ENCODE data around the gene PRPF19.

PRPF19 gene

DNA sequence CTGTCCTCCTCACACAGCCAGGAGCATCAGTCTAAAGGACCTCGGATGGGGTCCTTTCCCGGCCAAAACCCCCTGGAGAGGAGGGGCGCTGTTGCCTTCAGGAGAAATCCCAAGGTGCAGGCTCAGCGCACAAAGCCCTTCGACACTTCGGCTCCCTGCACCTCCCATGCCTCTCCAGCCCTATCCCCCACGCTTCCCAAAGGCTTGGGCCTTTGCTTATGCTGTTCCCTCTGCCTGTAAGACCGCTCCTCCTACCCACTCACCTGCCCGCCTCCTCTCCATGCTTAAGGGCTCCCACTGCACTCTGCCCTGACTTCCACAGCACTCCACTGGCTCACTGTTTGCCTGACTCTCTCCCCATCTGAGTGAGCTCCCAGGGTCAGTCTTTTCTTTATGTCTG is 32.1 kb upstream of the PRPF19 start:
- no peak for DNase-seq (ENCODE audit: low read depth in 2 of 2, low spot score in 1 of 2)

DNA sequence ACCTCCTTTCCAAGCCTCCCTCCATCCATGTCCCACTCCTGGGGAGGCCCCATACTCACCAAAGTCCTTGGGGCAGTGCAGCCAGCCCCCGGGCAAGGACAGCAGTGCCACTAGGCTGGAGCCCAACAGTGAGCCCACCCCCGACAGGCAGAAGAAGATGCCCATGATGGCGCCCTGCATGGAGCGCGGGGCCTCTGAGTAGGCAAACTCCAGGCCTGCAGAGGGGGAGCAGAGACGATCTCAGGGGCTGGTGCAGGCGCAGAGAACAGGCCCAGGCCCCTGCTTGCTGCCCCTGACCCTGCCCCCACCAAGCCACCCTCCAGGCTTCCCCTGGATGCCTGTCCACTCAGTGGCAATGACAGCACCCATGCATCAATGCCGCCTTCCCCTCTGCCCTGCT is 31.4 kb upstream of the PRPF19 start:
- no peak for DNase-seq (ENCODE audit: low read depth in 2 of 2, low spot score in 1 of 2)

DNA sequence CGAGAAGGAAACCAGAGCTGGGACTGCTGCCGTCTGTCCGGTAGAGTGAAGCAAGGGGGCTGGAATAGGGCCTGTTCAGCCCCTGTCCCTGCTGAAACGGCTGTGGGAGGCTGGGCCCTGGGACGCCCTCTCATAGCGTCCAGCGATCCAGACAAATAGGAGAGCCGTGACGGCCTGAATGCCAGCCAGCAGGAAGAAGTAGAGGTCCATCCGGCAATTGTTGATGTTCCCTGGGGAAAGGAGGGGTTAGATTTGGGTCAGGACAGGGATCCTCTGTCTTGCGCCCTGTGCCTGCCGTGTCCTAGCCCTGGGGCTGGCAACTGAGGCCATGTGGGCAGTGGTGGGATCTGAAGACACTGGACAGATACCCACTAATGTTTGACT is 30.8 kb upstream of the PRPF19 start:
- no peak for DNase-seq (ENCODE audit: low read depth in 2 of 2, low spot score in 1 of 2)

DNA sequence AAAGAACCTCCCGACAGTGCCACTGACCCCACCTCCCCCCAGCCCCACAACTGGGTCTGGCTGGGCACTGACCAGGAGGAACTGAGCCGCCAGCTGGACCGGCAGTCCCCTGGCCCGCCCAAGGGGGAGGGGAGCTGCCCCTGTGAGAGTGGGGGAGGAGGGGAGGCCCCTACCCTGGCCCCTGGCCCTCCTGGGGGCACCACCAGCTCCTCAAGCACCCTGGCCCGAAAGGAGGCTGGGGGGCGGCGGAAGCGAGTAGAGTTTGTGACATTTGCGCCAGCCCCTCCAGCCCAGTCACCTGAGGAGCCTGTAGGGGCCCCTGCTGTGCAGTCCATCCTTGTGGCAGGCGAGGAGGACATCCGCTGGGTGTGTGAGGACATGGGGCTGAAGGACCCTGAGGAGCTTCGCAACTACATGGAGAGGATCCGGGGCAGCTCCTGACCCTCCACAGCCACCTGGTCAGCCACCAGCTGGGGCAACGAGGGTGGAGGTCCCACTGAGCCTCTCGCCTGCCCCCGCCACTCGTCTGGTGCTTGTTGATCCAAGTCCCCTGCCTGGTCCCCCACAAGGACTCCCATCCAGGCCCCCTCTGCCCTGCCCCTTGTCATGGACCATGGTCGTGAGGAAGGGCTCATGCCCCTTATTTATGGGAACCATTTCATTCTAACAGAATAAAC is 30.2 kb upstream of the PRPF19 start:
- no peak for DNase-seq (ENCODE audit: low read depth in 2 of 2, low spot score in 1 of 2)

DNA sequence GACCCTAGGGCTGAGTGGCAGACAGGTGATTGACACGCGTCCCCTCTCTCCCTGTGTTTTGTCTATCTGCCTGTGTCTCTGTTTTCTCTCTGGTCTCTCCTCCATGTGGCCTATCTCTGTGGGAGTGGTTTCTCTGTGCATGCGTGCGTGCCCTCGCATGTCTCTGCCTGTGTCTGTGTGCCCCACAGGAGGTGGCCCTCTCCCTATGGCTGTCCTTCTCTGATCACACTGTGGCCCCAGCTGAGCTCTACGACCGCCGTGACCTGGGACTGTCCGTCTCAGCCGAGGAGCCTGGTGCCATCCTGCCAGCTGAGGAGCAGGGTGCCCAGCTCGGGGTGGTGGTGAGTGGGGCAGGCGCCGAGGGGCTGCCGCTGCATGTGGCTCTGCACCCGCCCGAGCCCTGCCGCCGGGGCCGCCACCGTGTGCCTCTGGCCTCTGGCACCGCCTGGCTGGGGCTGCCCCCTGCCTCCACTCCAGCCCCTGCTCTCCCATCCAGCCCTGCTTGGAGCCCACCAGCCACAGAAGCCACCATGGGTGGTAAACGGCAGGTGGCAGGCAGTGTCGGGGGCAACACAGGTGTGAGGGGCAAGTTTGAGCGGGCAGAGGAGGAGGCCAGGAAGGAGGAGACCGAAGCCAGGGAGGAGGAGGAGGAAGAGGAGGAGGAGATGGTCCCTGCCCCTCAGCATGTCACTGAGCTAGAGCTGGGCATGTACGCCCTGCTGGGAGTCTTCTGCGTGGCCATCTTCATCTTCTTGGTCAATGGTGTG is 29.5 kb upstream of the PRPF19 start:
- no peak for DNase-seq (ENCODE audit: low read depth in 2 of 2, low spot score in 1 of 2)

DNA sequence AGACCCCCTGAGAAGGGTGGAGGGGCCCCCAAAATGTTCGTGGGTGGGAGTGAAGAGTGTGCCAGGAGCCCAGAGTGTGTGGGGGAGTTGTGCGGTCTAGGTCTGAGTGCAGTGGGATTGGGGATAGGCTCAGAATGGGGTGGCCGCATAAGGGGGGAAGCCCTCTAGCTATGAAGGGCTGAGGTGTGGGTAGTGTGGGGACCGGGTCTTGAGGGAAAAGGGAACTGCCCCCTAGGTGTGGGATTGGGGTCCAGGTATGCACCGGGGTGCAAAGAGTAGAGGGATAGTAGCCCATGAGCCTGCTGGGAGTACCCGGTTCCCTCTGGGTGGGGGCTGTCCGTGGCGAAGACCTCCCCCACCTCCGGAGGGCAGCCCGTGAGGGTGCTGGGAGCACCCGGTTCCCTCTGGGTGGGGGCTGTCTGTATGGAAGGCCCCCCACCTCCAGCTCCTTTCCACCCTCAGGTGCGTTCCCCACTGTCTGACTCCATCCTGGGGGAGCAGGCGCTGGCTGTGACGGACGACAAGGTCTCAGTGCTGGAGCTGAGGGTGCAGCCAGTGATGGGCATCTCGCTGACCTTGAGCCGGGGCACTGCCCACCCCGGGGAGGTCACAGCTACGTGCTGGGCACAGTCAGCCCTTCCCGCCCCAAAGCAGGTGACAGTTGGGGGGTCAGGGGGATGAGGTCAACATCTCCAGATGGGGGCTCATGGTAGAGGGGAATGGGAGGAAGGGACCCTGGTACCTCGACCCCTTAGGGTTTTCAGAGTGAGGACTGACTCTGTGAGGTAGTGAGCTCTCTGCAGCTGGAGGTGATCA is 28.6 kb upstream of the PRPF19 start:
- DNase-seq (ENCODE audit: low read depth in 2 of 2, low spot score in 1 of 2): no peak

DNA sequence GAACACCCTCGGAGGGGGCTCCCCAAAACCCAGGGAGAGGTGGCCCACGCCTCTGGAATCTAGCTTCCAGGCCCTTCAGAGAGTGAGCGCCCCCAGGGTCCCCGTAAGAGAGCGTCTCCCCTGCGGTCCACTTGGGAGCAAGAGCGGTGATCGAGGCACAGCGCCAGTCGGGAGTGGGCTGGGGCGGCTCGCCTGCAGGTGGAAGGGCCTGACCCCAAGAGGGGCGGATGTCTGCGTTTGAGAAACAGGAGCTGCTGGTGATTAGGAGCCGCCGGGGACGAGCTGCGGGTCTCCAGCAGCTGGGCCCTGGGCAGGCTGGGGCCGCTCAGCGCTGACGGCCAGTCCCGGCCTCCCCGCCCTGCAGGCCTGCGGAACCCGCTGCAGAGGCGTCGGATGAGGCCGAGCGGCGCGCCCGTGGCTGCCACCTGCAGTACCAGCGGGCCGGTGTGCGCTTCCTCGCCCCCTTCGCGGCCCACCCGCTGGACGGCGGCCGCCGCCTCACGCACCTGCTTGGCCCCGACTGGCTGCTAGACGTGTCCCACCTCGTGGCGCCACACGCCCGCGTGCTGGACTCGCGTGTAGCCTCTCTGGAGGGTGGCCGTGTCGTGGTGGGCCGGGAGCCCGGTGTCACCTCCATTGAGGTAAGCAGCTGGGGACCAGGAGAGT is 27.9 kb upstream of the PRPF19 start:
- no peak for DNase-seq (ENCODE audit: low read depth in 2 of 2, low spot score in 1 of 2)

DNA sequence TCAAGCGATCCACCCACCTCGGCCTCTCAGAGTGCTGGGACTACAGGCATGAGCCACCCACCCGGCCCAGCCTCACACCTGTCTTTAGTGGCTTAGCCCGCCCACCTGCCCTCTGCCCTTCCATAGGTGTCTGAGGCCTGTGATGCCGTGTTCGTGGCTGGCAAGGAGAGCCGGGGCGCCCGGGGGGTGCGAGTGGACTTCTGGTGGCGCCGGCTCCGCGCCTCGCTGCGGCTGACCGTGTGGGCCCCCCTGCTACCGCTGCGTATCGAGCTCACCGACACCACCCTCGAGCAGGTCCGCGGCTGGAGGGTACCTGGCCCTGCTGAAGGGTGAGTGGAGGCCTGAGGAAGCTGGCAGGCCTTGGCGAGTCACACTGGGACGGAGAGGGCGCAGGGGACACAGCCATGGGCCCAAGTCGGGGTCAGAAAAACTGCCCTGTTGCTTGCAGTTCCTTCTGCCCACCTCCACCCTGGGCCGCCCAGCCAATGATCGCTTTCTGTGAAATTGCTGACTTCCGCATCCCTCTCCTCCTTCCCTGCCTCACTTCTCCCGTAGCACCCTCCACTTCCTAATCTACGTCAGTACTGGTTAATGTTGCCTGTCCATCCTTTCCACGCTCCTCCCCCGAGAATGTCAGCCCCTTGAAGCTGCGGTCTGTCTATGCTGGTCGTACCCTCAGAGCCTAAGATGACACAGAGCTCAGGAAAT is 27.2 kb upstream of the PRPF19 start:
- no peak for DNase-seq (ENCODE audit: low read depth in 2 of 2, low spot score in 1 of 2)

DNA sequence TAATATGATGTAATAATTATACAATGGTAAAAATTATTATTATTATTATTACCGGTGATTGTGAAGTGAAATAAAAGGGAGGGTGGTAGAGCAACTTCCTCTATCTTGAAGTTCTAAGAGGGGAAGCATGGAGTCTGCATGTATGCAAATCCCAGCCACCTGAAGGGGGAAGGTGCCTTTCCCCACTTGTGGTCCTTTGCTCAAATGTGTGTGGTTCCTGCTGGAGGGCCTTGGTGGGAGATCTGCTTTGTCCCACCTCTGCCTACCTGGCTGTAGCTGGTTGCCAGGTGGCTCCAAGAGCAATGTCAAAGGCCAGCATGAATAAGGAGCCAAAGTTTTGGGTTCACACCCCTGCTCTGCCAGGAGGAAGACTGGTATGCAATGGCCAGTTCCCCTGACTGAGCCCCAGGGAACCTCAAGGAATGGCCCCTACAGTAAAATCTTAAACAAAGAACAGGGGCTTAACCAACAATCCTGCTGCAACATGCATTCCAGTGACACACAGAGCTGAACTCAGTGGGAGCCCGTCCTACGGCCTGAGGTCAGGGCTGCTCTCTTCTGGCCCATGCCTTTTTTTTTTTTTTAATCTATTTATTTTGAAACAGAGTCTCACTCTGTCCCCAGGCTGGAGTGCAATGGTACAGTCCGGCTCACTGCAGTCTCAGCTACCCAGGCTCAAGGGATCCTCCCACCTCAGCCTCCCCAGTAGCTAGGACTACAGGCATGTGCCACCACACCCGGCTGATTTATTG is 26.4 kb upstream of the PRPF19 start:
- DNase-seq (ENCODE audit: low read depth in 2 of 2, low spot score in 1 of 2): no peak

DNA sequence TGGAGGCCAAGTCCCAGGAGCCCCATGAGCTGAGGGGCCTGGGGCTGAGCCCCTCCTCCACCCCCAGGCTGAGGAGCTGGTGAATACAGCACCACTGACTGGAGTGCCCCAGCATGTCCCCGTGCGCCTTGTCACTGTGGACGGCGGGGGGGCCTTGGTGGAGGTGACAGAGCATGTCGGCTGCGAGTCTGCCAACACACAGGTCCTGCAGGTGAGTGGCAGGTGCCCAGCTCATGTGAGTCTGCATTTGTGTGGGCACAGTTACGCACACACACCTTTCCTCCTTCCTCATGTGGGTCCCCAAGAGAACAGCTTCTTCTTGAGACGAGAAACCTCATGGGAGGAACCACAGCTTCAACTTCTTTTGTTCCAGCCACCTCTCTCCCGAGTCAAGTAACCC is 25.5 kb upstream of the PRPF19 start:
- DNase-seq (ENCODE audit: low read depth in 2 of 2, low spot score in 1 of 2): no peak

DNA sequence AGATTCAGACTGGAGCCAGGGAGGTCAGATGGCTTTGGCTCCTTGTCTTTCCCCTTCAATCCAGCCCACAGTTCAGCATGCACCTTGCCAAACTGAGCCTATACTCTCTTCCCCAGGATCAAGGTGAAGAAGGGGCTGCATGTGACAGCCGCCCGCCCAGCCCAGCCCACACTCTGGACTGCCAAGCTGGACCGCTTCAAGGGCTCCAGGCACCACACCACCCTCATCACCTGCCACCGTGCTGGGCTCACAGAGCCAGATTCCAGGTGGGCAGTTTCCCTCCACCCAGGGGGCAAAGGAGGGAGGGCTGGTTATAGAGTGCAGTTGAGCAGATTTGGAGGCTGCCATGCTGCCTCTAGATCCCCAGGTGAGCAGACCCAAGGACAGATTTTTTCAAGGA is 24.0 kb upstream of the PRPF19 start:
- DNase-seq (ENCODE audit: low read depth in 2 of 2, low spot score in 1 of 2): no peak

DNA sequence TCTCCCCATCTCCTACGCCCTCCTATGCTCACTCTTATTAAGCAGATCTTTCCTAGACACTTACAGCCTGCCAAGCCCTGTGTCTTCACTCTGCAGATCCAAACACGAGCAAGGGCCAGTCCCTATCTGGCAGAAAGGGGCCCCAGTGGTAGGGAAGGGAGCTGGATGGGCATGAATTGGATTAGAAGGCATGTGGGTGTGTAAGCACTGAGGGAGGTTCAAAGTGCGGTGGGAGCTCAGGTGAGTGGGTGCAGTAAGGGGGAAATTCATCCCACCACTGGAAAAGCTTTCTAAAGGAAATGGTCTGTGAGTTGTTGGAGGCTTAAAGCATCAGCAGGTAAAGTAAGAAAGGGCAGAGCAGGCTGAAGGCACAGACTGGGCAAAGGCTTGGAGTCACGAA is 23.4 kb upstream of the PRPF19 start:
- DNase-seq (ENCODE audit: low read depth in 2 of 2, low spot score in 1 of 2): no peak

DNA sequence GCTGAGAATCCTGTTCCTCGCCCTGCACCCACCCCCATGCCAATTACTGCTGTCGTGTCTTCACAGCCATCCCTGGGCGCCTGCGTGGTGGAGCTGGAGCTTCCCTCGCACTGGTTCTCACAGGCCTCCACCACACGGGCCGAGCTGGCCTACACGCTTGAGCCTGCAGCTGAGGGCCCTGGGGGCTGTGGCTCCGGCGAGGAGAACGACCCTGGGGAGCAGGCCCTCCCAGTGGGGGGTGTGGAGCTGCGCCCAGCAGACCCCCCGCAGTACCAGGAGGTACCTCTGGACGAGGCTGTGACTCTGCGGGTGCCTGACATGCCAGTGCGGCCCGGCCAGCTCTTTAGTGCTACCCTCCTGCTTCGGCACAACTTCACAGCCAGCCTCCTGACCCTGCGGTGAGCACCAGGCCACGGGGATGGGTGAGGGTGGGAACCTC is 22.2 kb upstream of the PRPF19 start:
- no peak for DNase-seq (ENCODE audit: low read depth in 2 of 2, low spot score in 1 of 2)

DNA sequence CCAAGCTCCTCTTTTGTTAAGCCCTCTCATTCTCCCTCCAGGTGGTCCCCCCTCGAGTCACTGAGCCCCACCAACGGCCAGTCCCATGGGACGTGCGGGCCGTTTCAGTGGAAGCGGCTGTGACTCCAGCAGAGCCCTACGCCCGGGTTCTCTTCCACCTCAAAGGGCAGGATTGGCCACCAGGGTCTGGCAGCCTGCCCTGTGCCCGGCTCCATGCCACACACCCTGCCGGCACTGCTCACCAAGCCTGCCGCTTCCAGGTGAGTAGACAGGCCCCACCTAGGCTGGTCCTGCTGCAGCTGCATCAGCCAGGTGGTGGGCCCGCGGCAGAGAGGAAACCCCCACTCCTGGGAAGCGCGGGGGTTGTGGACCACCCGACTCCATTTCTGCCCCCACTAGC is 21.2 kb upstream of the PRPF19 start:
- no peak for DNase-seq (ENCODE audit: low read depth in 2 of 2, low spot score in 1 of 2)

DNA sequence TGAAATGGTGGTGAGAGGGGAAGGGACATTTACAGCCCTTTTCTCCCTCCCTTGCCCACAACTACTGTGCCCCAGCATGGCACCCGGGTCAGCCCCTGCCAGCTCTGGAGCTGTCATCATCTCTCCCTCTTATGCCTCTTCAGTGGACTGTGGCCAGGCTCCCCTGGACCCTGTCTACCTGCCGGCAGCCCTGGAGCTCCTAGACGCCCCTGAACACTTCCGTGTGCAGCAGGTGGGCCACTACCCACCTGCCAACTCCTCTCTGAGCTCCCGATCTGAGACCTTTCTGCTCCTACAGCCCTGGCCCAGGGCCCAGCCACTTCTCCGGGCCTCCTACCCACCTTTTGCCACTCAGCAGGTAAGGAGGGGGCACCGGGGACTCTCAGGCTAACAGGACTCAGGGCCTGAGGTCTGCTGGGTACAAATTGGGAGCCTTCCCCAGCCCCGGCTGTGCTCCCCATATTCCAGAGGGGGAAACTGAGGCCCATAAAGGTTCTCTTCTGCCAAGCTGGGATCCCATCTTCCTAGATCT is 20.7 kb upstream of the PRPF19 start:
- DNase-seq (ENCODE audit: low read depth in 2 of 2, low spot score in 1 of 2): no peak

DNA sequence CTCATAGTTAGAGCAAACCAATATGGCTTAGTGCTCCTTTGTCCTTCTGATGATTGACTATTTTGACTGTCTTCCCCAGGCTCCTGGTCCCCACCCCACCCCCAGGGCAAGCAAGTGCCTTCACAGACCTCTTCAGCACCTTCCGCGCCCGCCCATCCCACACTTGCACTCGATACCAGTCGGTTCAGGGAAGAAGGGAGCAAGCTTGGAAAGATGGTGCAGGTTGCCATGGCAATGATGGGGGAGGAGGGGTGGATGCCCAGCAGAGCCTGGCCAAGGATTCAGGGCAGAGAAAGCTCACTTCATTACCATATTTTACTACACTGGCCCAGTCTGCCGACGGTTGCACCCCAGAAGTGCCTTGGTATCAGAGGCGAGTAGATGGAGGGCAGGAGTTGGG is 20.1 kb upstream of the PRPF19 start:
- no peak for DNase-seq (ENCODE audit: low read depth in 2 of 2, low spot score in 1 of 2)

DNA sequence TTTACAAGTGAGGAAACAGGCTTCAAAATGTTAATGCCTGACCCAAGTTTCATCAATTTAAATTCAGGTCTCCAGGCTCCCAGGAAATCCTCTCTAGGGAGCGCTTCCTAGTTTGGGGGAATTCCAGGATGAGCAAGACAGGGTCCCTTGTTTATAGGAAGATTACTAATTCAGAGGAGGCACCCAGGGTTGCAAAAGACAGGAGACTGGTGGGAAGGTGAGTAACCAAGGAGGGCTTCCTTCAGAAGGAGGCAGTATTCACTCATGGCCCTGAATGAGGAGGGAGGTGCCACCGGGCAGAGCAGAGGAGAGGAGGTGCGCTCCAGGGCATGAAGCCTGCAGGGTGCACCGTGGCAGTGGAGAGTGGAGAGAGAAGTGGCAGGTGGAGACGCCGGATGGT is 19.5 kb upstream of the PRPF19 start:
- no peak for DNase-seq (ENCODE audit: low read depth in 2 of 2, low spot score in 1 of 2)

DNA sequence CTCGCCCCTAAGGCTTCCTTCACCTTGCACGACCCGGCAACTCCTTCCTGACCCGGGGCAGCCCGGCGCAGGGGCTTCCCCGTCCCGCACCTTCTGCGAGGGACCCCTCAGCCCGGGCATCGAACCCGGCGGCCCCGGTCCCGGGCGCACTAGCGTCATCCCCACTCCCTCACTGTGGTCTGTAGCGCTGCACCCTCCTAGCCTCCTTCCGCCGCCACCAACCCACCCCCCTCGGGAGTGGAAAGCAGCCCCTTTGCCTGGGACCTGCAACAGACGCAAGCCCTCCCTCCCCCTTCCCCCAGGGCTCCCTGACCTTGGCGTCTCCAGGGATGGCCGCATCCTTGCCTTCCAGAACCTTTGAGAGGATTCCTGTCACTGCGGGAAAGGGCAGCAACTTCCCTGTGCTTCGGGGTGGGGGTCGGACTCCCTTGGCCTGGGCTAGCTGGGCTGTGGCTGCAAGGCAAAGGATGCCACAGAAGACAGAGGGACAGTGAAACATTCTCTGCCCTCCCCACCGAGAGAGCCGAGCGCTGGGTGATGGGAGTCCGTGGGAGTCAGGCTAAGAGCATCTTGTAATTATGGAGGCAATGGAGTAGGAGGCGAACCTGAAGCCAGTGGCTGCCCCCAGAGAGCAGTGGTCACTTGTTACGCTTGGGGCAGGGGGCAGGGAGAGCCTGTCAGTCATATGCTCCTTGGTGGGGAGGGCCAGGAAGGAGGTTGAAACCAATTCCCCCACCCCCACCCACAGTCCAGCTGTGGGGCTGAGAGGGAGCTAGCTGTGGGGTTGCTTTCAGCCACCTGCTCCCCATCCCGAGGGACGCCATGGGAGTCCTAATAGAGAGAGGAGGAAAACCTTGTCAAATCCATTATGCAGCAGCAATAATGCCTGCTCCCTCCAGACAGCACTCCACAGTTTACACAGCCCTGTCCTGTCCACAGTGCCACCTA is 18.8 kb upstream of the PRPF19 start:
- no peak for DNase-seq (ENCODE audit: low read depth in 2 of 2, low spot score in 1 of 2)
